ENCODE measurements around the gene PCSK4. TPM values are rescaled to one million over a fixed set of nuclear protein-coding genes. Genes with fewer than 3 reads are reported as not detected.

The PCSK4 gene
- total and polyA plus RNA-seq, 2 of the 13 experiments (the other 11 are each of a cell fraction or from before 2014, with no cell fraction given): 2.0 to 2.7 TPM

DNA sequence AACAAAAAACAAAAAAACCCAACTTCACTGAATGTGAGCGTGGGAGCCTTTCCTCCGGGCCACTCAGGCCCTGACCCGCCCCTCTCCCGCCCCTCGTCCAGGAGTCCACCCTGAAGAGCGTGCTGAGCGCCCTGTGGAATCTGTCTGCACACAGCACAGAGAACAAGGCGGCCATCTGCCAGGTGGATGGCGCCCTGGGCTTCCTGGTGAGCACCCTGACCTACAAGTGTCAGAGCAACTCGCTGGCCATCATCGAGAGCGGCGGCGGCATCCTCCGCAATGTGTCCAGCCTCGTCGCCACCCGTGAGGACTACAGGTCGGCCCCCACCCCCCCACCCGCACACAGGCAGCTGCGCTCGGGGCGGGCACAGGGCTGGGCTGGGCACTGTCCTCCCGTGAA is 28.3 kb downstream of the PCSK4 start (continued):
- TF ChIP-seq HOXA3 (CRISPR knock-in tag; IDR thresholded peaks at IDR 0.05): peak; percentile 62

DNA sequence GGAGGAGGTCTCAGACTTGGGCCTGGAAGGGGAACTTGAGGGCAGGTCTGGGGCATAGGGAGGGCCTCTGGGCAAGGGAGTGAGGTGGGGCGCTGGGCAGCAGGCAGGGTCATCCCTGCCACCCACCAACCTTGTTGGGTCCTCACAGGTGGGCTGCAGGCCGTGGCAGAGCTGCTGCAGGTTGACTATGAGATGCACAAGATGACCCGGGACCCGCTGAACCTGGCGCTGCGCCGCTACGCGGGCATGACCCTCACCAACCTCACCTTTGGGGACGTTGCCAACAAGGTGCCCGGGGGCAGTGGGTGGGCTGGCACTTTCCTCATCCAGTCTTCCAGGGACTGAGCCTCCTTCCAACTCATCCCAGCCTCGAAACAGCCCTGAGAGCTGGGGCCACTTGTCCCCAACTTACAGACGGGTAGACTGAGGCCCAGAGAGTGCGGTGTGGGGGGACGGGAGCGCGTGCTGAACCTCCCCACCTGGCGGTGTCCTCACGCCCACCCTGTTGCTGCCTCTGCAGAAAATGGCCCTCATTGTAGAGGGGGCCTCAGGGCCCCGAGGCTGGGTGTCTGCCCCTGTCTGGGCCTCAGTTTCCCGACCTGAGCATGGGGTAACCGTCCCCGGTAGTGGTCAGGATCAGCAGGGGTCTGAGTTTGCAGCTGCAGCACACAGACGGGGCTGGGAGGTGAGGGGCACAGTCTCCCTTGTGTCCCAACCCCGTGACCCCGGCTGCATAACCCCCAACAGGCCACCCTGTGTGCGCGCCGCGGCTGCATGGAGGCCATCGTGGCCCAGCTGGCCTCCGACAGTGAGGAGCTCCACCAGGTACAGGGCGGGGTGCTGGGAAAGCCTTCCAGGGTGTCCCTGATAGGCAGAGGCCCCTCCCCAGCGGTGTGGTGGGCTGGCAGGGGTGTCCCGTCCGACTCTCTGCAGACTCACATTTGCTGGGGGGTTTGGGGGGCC is 29.8 kb downstream of the PCSK4 start:
- WGBS (ENCODE audit: low lambda C conversion rate): 92% methylated on average over 5 of the region's 36 CpGs
- no peak overlapping the region for H3K9ac ChIP-seq (ENCODE audit: insufficient read depth, low read depth, low read length)
- peaks cover 30% of the 10 kb centered on the region for H3K4me1 ChIP-seq (ENCODE audit: insufficient read depth, low read length)
- peaks cover 5% of the 10 kb centered on the region; the same call in 1 of the 2 replicates for H4K20me1 ChIP-seq (ENCODE audit: insufficient read depth, low read length)
- DNase-seq (ENCODE audit: low spot score) (no peak), FAIRE-seq (no peak), ATAC-seq (no peak)
- intact Hi-C loops (cut with micrococcal nuclease; ENCODE audit: unreplicated experiment) (no loop called here), in situ Hi-C loops (cut with HindIII; ENCODE audit: extremely low pct_ligation_motif_present, low pct_unique_long_range_greater_than_20kb) (no loop called here)
- H2AFZ ChIP-seq (ENCODE audit: low read length): no peak overlapping the region
- no peaks in the 10 kb centered on the region for H3K79me2 ChIP-seq (ENCODE audit: insufficient read depth, low read length)
- ChIA-PET POLR2A (no interaction called here), CTCF (ENCODE audit: low intra/inter-chr PET ratio, low total read pairs) (no interaction called here)
- peaks cover 0 to 25% of the 10 kb centered on the region in 2 experiments; a peak in 4 of 5 replicates for H3K27me3 ChIP-seq (ENCODE audit: control insufficient read depth in 1 of 2, insufficient read depth in 2 of 2, low read length in 2 of 2)
- no peak overlapping the region for H3K4me2 ChIP-seq (ENCODE audit: low read depth, low read length)
- H3K27ac ChIP-seq (ENCODE audit: extremely low read length, insufficient read depth, low read length): no peak overlapping the region
- no peaks in the 10 kb centered on the region for H3K9me3 ChIP-seq (ENCODE audit: low read length)
- no peak overlapping the region for H3K4me3 ChIP-seq (replicated peaks in 1 of 3; ENCODE audit: insufficient read depth in 1 of 3, low read depth in 2 of 3, low read length in 3 of 3)
- TF ChIP-seq ZNF629 (CRISPR knock-in tag; conservative IDR thresholded peaks at IDR 0.05): peak; percentile 82
- TF ChIP-seq TMF1 (CRISPR knock-in tag; IDR thresholded peaks at IDR 0.05; ENCODE audit: low read depth): no peak
- peak; percentile 40; the same call in 1 of the 2 replicates for TF ChIP-seq ZMYM3 (CRISPR knock-in tag; IDR thresholded peaks at IDR 0.05)
- TF ChIP-seq HNRNPL (IDR thresholded peaks at IDR 0.05; ENCODE audit: low read depth, low read length): peak; percentile 85
- no peaks in the 10 kb centered on the region for H3K36me3 ChIP-seq (replicated peaks in 1 of 2; ENCODE audit: control insufficient read depth in 1 of 2, insufficient read depth in 2 of 2, low read length in 2 of 2)
- BruUV-seq (replicated peaks): no TSS peak

DNA sequence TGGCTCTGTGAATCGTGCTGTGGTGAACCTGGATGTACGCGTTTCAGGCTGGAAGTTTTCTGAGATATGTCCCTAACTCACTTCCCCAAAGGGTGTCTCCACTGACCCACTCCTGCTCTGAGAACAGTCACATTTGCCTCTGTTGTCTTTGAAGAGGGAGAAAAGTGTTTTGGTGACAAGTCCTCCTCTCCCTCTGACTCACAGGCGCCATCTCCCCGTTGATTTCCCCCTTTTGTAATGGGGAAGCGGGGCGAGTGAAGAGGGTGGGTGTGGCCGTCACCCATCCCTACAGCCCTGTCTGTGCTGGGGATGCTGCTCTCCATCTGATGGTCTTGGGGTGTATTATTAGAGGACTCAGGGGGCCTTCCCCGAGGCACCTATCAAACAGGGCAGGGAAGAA is 30.7 kb downstream of the PCSK4 start:
- H3K4me1 ChIP-seq (ENCODE audit: insufficient read depth, low read length): peaks cover 35% of the 10 kb centered on the region
- H3K36me3 ChIP-seq (replicated peaks in 1 of 2; ENCODE audit: control insufficient read depth in 1 of 2, insufficient read depth in 2 of 2, low read length in 2 of 2): no peaks in the 10 kb centered on the region
- WGBS (ENCODE audit: low lambda C conversion rate): 65% methylated on average over 9 of the region's 9 CpGs
- DNase-seq (ENCODE audit: low spot score): no peak
- ChIA-PET POLR2A (no interaction called here), CTCF (ENCODE audit: low intra/inter-chr PET ratio, low total read pairs) (no interaction called here)
- intact Hi-C loops (cut with micrococcal nuclease; ENCODE audit: unreplicated experiment): no loop called here
- no peak overlapping the region for H3K27ac ChIP-seq (ENCODE audit: extremely low read length, insufficient read depth, low read length)
- no peak for FAIRE-seq
- ATAC-seq: no peak
- H2AFZ ChIP-seq (ENCODE audit: low read length): no peak overlapping the region
- H3K4me2 ChIP-seq (ENCODE audit: low read depth, low read length): no peak overlapping the region
- H3K4me3 ChIP-seq (replicated peaks in 1 of 3; ENCODE audit: insufficient read depth in 1 of 3, low read depth in 2 of 3, low read length in 3 of 3): no peak overlapping the region
- in situ Hi-C loops (cut with HindIII; ENCODE audit: extremely low pct_ligation_motif_present, low pct_unique_long_range_greater_than_20kb): loop anchor here (5.0 kb wide), 1 partner anchor 53 kb away; the partner anchor contains the start of gene ADAMTSL5
- H3K27me3 ChIP-seq (ENCODE audit: control insufficient read depth in 1 of 2, insufficient read depth in 2 of 2, low read length in 2 of 2): peaks cover 0 to 25% of the 10 kb centered on the region in 2 experiments; a peak in 4 of 5 replicates
- no peak overlapping the region for H3K9ac ChIP-seq (ENCODE audit: insufficient read depth, low read depth, low read length)
- H3K9me3 ChIP-seq (ENCODE audit: low read length): no peaks in the 10 kb centered on the region
- BruUV-seq (replicated peaks): TSS peak; percentile 39
- TF ChIP-seq POLR2G (IDR thresholded peaks at IDR 0.05; ENCODE audit: low read depth, low read length): peak; percentile 45; the same call in 1 of the 2 replicates
- TF ChIP-seq, protein P1, sequence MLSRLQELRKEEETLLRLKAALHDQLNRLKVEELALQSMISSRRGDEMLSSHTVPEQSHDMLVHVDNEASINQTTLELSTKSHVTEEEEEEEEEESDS (CRISPR knock-in tag; IDR thresholded peaks at IDR 0.05; ENCODE audit: borderline replicate concordance): no peak
- no peaks in the 10 kb centered on the region for H3K79me2 ChIP-seq (ENCODE audit: insufficient read depth, low read length)
- H4K20me1 ChIP-seq (ENCODE audit: insufficient read depth, low read length): peaks cover 5% of the 10 kb centered on the region; the same call in 1 of the 2 replicates

Measured in HepG2 (cell line).